Activated CD8-positive, alpha-beta memory T cell treated with anti-CD3 and anti-CD28 coated beads, Interleukin-2, amount 10 ng/mL, durations not matched to agents 7 days and 5 days (primary cell): ENCODE data around the gene ABL1. TPM values are rescaled to one million over a fixed set of nuclear protein-coding genes. Genes with fewer than 3 reads are reported as not detected.
"Not testable (repeated sequence)": the region's sequence is repeated elsewhere in the genome, so short reads cannot be mapped to it uniquely, and the experiment has no call there.

ENCODE experiments used
- ATAC-seq: fragments of 150-1000 bp; cut with Tn5 transposase; one replicate; pipeline ENCODE4 v1.10.0; 2021; ENCODE audit warnings: moderate library complexity
- CTCF ChIA-PET: fragments of 350-600 bp; sonication (Branson Sonifier 250); formaldehyde crosslinking; loops from one replicate; lab custom pipeline; 2021; ENCODE audit warnings: antibody characterized with exemption; lab: Charles Lee
- DNase-seq: peaks from one replicate; pipeline ENCODE4 v3.0.0-alpha.2; 2020
- H3K27ac Mint-ChIP-seq: one replicate; pipeline ENCODE4 v1.8.0; 2021; ENCODE audit warnings: mild to moderate bottlenecking, mixed read lengths
- H3K27me3 Mint-ChIP-seq: one replicate; pipeline ENCODE4 v1.8.0; 2021; ENCODE audit warnings: mixed read lengths
- H3K36me3 Mint-ChIP-seq: one replicate; pipeline ENCODE4 v1.8.0; 2021; ENCODE audit warnings: mild to moderate bottlenecking, mixed read lengths
- H3K4me1 Mint-ChIP-seq: one replicate; pipeline ENCODE4 v1.8.0; 2021; ENCODE audit warnings: mixed read lengths
- H3K4me3 Mint-ChIP-seq: one replicate; pipeline ENCODE4 v1.8.0; 2021; ENCODE audit warnings: mild to moderate bottlenecking, moderate library complexity, mixed read lengths
- H3K9me3 Mint-ChIP-seq: one replicate; pipeline ENCODE4 v1.8.0; 2022; ENCODE audit warnings: low read depth, mixed read lengths
- total RNA-seq, 2 experiments: library from RNA; stranded (reverse); gene quantifications; one replicate each; pipeline ENCODE4 v1.2.3, GENCODE V29; 2021

The ABL1 gene
- 10 to 100 TPM; 34.0 to 36.2 TPM for total RNA-seq

DNA sequence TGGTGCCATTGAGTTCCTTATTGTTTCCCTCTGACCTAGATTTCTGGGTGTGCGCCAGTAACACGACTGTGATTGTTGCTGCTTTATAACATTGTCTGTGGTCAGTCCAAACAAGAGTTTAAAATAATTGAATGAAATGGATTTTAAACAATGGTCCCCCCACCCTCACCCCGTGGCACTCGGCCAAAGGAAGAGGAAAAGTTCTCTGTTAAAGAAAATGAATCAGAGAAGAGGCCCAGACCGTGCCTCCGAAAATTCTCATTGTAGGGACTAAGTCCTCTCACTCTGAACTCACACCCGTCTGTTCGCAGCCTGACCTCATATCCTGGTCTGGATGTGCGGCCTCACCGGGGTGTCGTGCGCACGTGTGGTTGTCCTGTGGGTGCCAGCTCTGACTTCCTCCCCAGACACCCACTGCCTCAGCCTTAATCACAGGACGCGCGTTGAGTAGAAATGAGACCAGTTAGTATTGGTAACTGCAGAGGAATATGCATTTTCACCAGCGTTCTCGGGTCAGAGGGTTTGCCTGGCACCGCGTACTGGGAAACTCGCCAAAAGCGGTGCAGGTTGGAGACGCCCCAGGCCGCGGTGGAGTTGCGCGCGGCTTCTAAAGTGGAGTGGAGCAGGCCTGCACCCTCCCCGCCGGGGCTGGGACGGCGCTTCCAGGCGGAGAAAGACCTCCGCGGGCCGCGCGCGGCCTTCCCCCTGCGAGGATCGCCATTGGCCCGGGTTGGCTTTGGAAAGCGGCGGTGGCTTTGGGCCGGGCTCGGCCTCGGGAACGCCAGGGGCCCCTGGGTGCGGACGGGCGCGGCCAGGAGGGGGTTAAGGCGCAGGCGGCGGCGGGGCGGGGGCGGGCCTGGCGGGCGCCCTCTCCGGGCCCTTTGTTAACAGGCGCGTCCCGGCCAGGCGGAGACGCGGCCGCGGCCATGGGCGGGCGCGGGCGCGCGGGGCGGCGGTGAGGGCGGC is at the start of gene ABL1:
TSS of gene ABL1 (plus strand) at position 884 of the 966 bp plus-strand sequence. CDS start 193 bp downstream, outside the sequence.
- peak; percentile 85 for DNase-seq
- CTCF ChIA-PET, result no interaction called here
- peak within 1 kb of the TSS; percentile 94 for H3K27ac Mint-ChIP-seq
- ATAC-seq, result peak; percentile 79
- H3K9me3 Mint-ChIP-seq, result no peaks in the 10 kb centered on the region
- H3K27me3 Mint-ChIP-seq, result peaks cover 10% of the 10 kb centered on the region
- H3K36me3 Mint-ChIP-seq, result peaks cover 3% of the 10 kb centered on the region
- peaks cover 18% of the 10 kb centered on the region for H3K4me1 Mint-ChIP-seq
- peak within 1 kb of the TSS; percentile 93 for H3K4me3 Mint-ChIP-seq

DNA sequence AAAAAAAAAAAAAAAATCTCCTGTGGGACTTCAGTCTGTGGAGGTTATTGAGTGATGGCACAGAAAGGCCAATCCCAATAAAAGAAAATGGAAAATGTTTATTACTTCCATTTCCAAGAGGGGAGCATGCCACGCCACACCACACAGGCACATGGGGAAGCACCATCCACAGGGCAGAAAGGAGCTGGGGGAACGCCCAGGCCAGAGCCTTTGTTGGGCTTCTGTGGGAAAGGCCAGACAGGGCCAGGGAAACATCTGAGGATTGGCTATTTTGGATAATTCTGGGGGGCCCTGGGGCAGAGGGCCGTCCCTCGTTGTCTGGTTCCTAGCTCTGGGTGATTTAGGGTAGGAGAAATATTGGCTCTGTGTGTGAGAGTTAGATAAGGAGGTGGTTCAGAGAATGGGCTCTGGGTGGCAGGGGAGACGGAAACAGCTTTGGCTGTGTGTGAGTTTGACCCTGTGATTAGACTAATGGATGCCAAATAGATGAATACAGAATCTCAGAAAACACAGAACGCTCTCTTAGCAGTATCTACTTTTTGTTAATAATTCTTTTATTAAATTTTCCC is 49.0 kb upstream of the ABL1 start:
- Mint-ChIP-seq H3K27ac (no peak overlapping the region), H3K36me3 (peaks cover 2% of the 10 kb centered on the region), H3K9me3 (peaks cover 4% of the 10 kb centered on the region), H3K4me1 (no peaks in the 10 kb centered on the region), H3K4me3 (no peak overlapping the region), H3K27me3 (no peaks in the 10 kb centered on the region)
- ATAC-seq, result no peak
- CTCF ChIA-PET, result interaction anchor here (0.7 kb wide), 1 partner anchor 52 kb away, joined by 3 read pairs; no protein-coding TSS in a partner anchor
- DNase-seq, result no peak

DNA sequence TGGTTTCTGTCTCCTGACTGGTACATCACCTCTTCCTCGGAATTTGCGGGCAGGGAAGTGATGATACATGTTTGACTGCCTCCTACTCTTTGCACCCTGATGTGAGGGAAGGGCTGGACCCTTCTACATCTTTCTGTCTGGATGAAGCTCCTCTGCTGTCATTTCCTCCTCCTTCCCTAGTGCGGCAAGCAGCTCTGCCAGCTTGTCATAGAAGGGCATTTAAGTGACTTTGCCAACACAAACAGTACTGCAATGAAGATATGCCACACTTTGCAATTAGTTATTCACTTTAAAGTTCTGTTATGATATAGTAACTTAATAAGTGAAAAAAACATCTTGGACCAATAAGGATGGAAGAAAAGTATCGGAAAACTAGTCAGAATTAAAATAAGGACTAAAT is 48.5 kb upstream of the ABL1 start:
- Mint-ChIP-seq H3K4me3 (no peak overlapping the region), H3K9me3 (peaks cover 4% of the 10 kb centered on the region), H3K27ac (no peak overlapping the region), H3K27me3 (no peaks in the 10 kb centered on the region), H3K4me1 (no peaks in the 10 kb centered on the region), H3K36me3 (peaks cover 2% of the 10 kb centered on the region)
- CTCF ChIA-PET, result no interaction called here
- DNase-seq (no peak), ATAC-seq (no peak)

DNA sequence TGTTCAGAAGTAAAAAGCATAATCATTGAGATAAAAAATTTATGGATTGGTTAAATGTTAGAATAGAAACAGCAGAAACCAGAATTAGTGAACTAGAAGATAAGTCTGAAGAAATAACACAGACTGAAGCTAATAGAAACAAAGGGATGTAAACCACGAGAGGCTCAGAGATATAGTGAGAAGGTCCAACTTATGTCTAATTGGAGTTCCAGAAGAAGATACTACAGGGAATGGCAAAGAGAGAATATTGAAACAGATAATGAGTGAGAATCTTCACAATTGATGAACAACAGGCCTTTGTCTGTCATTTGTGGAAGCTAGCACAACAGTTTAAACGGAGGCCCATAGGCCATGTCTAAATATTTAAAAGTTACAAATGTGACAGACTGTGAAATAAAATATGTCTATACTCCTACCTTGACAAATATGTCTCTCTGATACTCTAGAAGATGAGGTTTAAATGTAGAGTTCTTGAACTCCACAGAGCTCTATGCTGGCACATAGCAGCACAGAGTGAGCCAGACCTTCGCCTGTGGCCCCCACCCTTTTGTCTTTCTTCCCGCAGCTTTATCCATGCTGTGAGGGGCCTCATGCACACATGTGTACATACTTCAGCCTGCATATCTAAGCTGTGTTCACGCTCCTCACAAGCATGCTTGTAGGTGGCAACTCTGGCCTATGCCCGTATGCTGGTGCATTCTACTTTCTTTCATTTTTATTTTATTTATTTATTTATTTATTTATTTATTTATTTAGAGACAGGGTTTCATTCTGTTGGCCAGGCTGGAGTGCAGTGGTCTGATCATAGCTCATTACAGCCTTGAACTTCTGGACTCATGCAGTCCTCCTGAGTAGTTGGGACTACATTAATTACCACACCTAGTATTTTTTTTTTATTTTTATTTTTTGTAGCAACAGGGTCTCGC is 45.0 kb upstream of the ABL1 start:
- H3K4me1 Mint-ChIP-seq, result no peaks in the 10 kb centered on the region
- peaks cover 2% of the 10 kb centered on the region for H3K36me3 Mint-ChIP-seq
- no peak overlapping the region for H3K27ac Mint-ChIP-seq
- DNase-seq (no peak), ATAC-seq (no peak)
- CTCF ChIA-PET, result no interaction called here
- H3K9me3 Mint-ChIP-seq, result peaks cover 4% of the 10 kb centered on the region
- H3K27me3 Mint-ChIP-seq, result no peaks in the 10 kb centered on the region
- H3K4me3 Mint-ChIP-seq, result no peak overlapping the region

DNA sequence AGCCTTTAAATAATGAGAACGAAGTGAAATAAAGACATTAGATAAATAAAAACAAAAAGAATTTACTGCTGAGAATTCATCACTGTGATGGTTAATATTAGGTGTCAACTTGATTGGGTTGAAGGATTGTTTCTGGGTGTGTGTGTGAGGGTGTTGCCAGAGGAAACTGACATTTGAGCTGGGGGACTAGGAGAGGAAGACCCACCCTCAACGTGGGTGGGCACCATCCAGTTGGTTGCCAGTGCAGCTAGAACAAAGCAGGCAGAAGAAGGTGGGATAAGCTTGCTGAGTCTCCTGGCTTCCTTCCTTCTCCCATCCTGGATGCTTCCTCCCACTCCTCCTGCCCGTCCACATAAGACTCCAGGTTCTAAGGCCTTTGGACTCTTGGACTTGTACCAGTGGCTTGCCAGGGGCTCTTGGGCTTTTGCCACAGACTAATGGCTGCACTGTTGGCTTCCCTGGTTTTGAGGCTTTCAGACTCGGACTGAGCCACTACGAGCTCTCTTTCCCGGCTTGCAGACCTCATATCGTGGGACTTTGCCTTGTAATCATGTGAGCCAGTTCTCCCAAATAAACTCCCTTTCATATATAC is 43.7 kb upstream of the ABL1 start:
- no peaks in the 10 kb centered on the region for H3K4me1 Mint-ChIP-seq
- H3K27ac Mint-ChIP-seq, result no peak overlapping the region
- CTCF ChIA-PET, result no interaction called here
- H3K4me3 Mint-ChIP-seq, result no peak overlapping the region
- no peaks in the 10 kb centered on the region for H3K27me3 Mint-ChIP-seq
- H3K9me3 Mint-ChIP-seq, result peaks cover 4% of the 10 kb centered on the region
- H3K36me3 Mint-ChIP-seq, result peaks cover 2% of the 10 kb centered on the region
- DNase-seq (no peak), ATAC-seq (no peak)

DNA sequence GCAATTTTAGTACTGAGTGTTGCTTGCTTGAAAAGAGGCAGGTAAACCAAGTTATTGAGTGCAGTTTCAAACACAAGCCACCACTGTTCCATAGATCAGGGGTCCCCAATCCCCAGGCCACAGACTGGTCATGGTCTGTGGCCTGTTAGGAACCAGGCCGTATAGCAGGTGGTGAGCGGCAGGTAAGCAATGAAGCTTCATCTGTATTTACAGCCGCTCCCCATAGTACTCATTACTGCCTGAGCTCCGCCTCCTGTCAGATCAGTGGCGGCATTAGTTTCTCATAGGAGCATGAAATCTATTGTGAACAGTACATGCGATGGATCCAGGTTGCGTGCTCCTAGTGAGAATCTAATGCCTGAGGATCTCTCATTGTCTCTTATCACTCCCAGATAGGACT is 41.5 kb upstream of the ABL1 start:
- no peak for DNase-seq
- no peak overlapping the region for H3K27ac Mint-ChIP-seq
- CTCF ChIA-PET, result no interaction called here
- ATAC-seq, result no peak
- peaks cover 4% of the 10 kb centered on the region for H3K9me3 Mint-ChIP-seq
- H3K27me3 Mint-ChIP-seq, result no peaks in the 10 kb centered on the region
- peaks cover 2% of the 10 kb centered on the region for H3K36me3 Mint-ChIP-seq
- H3K4me3 Mint-ChIP-seq, result no peak overlapping the region
- no peaks in the 10 kb centered on the region for H3K4me1 Mint-ChIP-seq

DNA sequence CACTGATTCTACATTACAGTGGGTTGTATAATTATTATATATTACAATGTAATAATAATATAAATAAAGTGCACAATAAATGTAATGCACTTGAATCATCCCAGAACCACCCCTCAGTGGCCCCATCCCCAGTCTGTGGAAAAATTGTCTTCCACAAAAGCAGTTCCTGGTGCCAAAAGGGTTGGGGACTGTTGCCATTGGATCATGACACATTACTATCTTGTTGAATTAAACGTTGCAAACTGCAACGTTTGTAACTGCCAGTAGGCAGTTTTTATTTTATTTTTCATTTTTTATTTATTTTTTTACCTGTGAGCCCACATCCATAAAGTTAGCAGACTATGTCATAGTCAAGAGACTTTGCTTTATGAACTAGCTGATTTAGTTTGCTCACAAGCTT is 41.0 kb upstream of the ABL1 start:
- DNase-seq, ATAC-seq, CTCF ChIA-PET, H3K27ac Mint-ChIP-seq, H3K27me3 Mint-ChIP-seq, H3K4me1 Mint-ChIP-seq, H3K36me3 Mint-ChIP-seq, H3K4me3 Mint-ChIP-seq, H3K9me3 Mint-ChIP-seq: not testable (repeated sequence)

DNA sequence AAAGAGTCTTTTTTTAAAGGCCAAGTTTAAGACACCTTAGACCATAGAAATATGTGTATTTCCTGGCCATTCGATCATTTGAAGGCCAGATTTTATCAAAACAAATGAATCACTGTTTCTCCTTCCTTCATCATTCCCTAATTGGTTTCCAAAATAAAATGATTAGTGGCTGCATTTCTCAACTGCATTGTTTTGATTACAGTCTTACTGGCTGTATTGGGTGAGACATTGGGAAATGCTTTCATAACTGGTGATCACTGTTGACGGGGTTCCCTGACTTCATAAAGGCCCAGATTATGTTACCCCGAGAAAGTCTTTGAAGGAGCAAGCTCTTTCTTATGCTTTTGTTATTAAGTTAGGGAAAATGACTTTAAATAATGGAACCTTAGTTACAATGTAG is 40.6 kb upstream of the ABL1 start:
- H3K4me1 Mint-ChIP-seq, DNase-seq, ATAC-seq, CTCF ChIA-PET, H3K27ac Mint-ChIP-seq, H3K4me3 Mint-ChIP-seq, H3K9me3 Mint-ChIP-seq, H3K36me3 Mint-ChIP-seq, H3K27me3 Mint-ChIP-seq: not testable (repeated sequence)

DNA sequence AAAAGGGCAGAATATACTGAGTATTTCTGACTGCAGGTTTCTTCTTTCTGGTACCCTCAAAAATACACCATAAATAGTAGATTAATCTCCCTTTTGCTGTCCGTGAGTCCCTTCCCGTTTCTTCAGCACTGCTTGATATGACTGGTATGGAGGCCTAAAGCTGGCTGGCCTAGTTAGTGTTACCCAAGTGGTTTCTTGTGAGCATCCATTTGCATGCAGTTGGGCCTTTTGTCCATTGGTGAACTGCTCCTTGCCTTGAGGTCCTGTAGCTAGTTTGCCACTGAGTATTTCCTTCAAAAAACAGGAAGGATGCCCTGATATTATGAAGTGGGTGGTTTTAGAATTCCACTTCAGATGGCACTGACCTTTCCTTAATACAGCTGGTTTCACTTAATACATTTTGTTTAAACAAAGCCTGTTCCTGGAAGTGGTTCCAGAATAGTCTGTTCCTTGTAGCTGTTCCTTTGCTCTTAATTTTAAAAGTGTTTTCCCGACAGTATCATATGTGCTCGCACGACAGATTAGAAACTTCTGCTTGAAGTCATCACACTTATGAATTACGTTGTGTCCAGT is 40.0 kb upstream of the ABL1 start:
- Mint-ChIP-seq H3K36me3 (peaks cover 2% of the 10 kb centered on the region), H3K27me3 (no peaks in the 10 kb centered on the region), H3K9me3 (peaks cover 2% of the 10 kb centered on the region), H3K4me1 (no peaks in the 10 kb centered on the region), H3K4me3 (no peak overlapping the region), H3K27ac (no peak overlapping the region)
- DNase-seq, result no peak
- no peak for ATAC-seq
- CTCF ChIA-PET, result interaction anchor here (0.6 kb wide), 1 partner anchor 19 kb away, joined by 3 read pairs; no protein-coding TSS in a partner anchor

DNA sequence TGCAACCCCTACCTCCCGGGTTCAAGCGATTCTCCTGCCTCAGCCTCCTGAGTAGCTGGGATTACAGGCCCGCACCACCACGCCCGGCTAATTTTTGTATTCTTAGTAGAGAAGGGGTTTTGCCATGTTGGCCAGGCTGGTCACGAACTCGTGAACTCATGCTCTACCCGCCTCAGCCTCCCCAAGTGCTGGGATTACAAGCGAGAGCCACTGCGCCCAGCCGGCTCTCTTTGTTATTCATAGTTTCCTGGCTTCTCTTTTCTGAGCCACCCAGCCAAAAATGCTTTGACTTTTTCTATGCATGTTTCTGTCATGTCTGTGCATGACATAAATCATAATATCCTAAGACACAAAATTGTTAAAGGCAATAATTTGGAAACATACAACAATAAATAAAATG is 31.9 kb upstream of the ABL1 start:
- H3K4me3 Mint-ChIP-seq, H3K36me3 Mint-ChIP-seq, H3K27ac Mint-ChIP-seq, DNase-seq, CTCF ChIA-PET, H3K27me3 Mint-ChIP-seq, H3K9me3 Mint-ChIP-seq, ATAC-seq: not testable (repeated sequence)
- H3K4me1 Mint-ChIP-seq, result peaks cover 11% of the 10 kb centered on the region

DNA sequence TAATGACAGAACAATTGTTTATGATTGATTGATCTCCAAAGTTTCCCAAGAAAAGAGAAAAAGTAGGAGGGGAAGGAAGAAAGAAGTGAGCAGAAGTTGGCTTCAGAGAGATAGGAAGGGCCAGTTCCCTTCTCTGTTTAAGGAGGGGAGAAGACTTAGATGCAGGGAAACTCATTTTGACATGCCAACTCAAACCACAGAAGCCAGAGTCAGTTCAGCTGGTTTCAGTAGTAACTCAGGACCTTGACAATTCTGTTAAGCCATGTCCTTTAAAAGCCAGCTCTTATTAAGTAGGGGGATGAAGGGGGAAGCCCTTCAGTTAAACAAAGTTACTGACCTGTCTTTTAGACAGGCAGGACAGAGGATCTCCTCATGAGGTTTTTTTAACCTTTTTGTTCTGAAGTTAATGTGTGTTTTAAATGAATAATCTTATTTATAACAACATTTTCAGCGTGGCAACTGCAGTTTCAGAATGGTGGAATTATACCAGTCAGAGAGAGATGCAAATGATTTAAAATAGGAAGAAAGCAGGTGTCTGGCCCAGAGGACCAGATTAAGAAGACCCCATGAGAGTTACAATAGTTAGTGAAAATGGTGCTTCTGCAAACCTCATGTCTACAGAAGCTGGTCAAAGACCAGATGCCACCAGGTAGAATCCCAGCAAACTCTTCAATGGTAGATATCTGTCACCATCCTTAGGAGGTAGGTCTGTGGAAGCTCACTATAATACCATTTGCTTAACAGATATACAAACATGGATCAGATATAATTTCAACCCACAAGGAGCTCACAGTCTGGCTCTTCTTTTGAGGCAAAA is 29.3 kb upstream of the ABL1 start:
- Mint-ChIP-seq H3K9me3 (no peaks in the 10 kb centered on the region), H3K4me3 (no peak overlapping the region), H3K4me1 (peaks cover 11% of the 10 kb centered on the region), H3K27me3 (no peaks in the 10 kb centered on the region), H3K36me3 (peaks cover 7% of the 10 kb centered on the region), H3K27ac (no peak overlapping the region)
- no peak for ATAC-seq
- CTCF ChIA-PET, result no interaction called here
- no peak for DNase-seq

DNA sequence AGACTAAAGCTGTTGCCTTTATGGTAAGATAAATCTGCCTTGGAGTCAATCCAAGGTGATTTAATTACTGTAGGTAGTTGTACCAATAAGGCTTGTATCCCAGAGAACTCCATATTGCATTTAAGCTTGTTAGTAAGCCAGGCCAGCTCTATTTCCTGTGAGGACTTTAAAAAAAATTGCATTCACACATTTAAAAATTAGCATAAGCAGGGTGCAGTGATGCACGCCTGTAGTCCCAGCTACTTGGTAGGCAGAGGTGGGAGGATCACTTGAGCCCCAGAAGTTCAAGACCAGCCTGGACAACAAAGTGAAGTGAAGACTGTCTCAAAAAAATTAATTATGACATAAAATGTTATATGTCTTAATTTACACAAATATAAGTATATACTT is 28.7 kb upstream of the ABL1 start:
- no peak overlapping the region for H3K27ac Mint-ChIP-seq
- H3K9me3 Mint-ChIP-seq, result no peaks in the 10 kb centered on the region
- H3K4me3 Mint-ChIP-seq, result no peak overlapping the region
- ATAC-seq (no peak), DNase-seq (no peak)
- H3K36me3 Mint-ChIP-seq, result peaks cover 7% of the 10 kb centered on the region
- H3K4me1 Mint-ChIP-seq, result peaks cover 11% of the 10 kb centered on the region
- no peaks in the 10 kb centered on the region for H3K27me3 Mint-ChIP-seq
- CTCF ChIA-PET, result interaction anchor here (0.6 kb wide), 1 partner anchor 265 kb away, joined by 4 read pairs; no protein-coding TSS in a partner anchor
